ENCODE results near the gene COQ3. TPM values are rescaled to one million over a fixed set of nuclear protein-coding genes. Genes with fewer than 3 reads are reported as not detected.

Gene COQ3
- total RNA-seq, 2 donors from 2014 or later, result 0.95 to 2.0 TPM

- TF ChIP-seq CTCF (IDR thresholded peaks at IDR 0.05), result no peak
These were observed 9.5 kb downstream of the COQ3 start for GRCh38 chr6:99384507-99384906.

GRCh38 chr6:99378636-99379035 is 15.4 kb downstream of the COQ3 start:
- Histone ChIP-seq H3K36me3 (no peaks in the 10 kb centered on the region), H3K27ac (no peak overlapping the region), H3K9me3 (no peaks in the 10 kb centered on the region), H3K4me1 (ENCODE audit: control insufficient read depth in 1 of 2, low read depth in 2 of 2) (no peaks in the 10 kb centered on the region), H3K4me3 (no peak overlapping the region), H3K27me3 (replicated peaks; ENCODE audit: insufficient read depth) (no peaks in the 10 kb centered on the region)
- no peak for ATAC-seq (ENCODE audit: insufficient number of reproducible peaks, low FRiP score, low read depth)
- DNase-seq (ENCODE audit: low spot score), result no peak
- no peak for TF ChIP-seq CTCF (IDR thresholded peaks at IDR 0.05)

More at GRCh38 chr6:99384507-99384906, 9.5 kb downstream of the COQ3 start:
- Histone ChIP-seq H3K9me3 (no peaks in the 10 kb centered on the region), H3K27ac (no peak overlapping the region), H3K4me3 (no peak overlapping the region), H3K27me3 (replicated peaks; ENCODE audit: insufficient read depth) (no peaks in the 10 kb centered on the region), H3K4me1 (ENCODE audit: control insufficient read depth in 1 of 2, low read depth in 2 of 2) (no peaks in the 10 kb centered on the region), H3K36me3 (no peaks in the 10 kb centered on the region)
- ATAC-seq (ENCODE audit: insufficient number of reproducible peaks, low FRiP score, low read depth) (no peak), DNase-seq (ENCODE audit: low spot score) (no peak)

- H3K27me3 ChIP-seq (replicated peaks; ENCODE audit: insufficient read depth), result no peaks in the 10 kb centered on the region
- no peaks in the 10 kb centered on the region for H3K4me1 ChIP-seq (ENCODE audit: control insufficient read depth in 1 of 2, low read depth in 2 of 2)
- H3K4me3 ChIP-seq, result no peak overlapping the region
- no peak for DNase-seq (ENCODE audit: low spot score)
- no peaks in the 10 kb centered on the region for H3K9me3 ChIP-seq
- ATAC-seq (ENCODE audit: insufficient number of reproducible peaks, low FRiP score, low read depth), result no peak
- H3K27ac ChIP-seq, result no peak overlapping the region
- no peak for TF ChIP-seq CTCF (IDR thresholded peaks at IDR 0.05)
- H3K36me3 ChIP-seq, result no peaks in the 10 kb centered on the region
These were observed 24.5 kb downstream of the COQ3 start for GRCh38 chr6:99369533-99369932.

GRCh38 chr6:99366852-99367251 is 27.1 kb downstream of the COQ3 start:
- Histone ChIP-seq H3K9me3 (no peaks in the 10 kb centered on the region), H3K27ac (no peak overlapping the region), H3K4me1 (ENCODE audit: control insufficient read depth in 1 of 2, low read depth in 2 of 2) (no peaks in the 10 kb centered on the region), H3K36me3 (no peaks in the 10 kb centered on the region), H3K27me3 (replicated peaks; ENCODE audit: insufficient read depth) (no peaks in the 10 kb centered on the region), H3K4me3 (no peak overlapping the region)
- ATAC-seq (ENCODE audit: insufficient number of reproducible peaks, low FRiP score, low read depth) (no peak), DNase-seq (ENCODE audit: low spot score) (no peak)
- TF ChIP-seq CTCF (IDR thresholded peaks at IDR 0.05), result no peak

- ATAC-seq (ENCODE audit: insufficient number of reproducible peaks, low FRiP score, low read depth) (no peak), DNase-seq (ENCODE audit: low spot score) (no peak)
- no peak overlapping the region for H3K4me3 ChIP-seq
- TF ChIP-seq CTCF (IDR thresholded peaks at IDR 0.05), result no peak
- H3K9me3 ChIP-seq, result no peaks in the 10 kb centered on the region
- no peaks in the 10 kb centered on the region for H3K4me1 ChIP-seq (ENCODE audit: control insufficient read depth in 1 of 2, low read depth in 2 of 2)
- H3K27me3 ChIP-seq (replicated peaks; ENCODE audit: insufficient read depth), result no peaks in the 10 kb centered on the region
- no peak overlapping the region for H3K27ac ChIP-seq
- H3K36me3 ChIP-seq, result no peaks in the 10 kb centered on the region
These were observed 30.0 kb downstream of the COQ3 start for GRCh38 chr6:99364026-99364425.
